ENCODE results near the gene LRIT1.

- TF ChIP-seq CTCF (conservative IDR thresholded peaks at IDR 0.05; ENCODE audit: low read depth, low read length) (no peak), EZH2 (IDR thresholded peaks at IDR 0.05; ENCODE audit: borderline replicate concordance, low read depth, low read length, poor library complexity, severe bottlenecking) (no peak)
Measured at GRCh38 chr10:84290235-84290634, 48.9 kb upstream of the LRIT1 start.

Data from A673 (cell line).